Measurements from ENCODE around the gene MYO7A. TPM values are rescaled to one million over a fixed set of nuclear protein-coding genes. Genes with fewer than 3 reads are reported as not detected.

The MYO7A gene
- total RNA-seq, 1 donor from 2014 or later: 0.23 TPM

DNA sequence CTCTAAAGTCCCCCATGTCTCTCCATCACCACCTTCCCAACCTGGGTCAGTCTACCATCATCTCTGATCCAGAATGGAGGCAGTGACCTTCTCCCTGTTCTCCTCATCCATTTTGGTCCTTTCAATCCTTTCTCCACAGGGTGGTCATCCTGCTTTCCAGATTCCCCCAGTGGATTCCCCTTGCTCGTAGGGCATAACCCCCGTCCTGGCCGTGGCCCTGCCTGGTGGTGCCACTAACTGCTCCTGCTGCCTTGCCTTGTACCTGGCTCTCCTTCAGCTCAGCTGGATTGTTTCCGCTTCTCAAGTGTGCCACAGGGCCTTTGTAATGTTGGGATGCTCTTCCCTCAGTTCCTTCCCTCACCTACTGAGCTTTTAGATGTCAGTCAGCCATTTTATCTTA lies 81.6 kb downstream of the MYO7A start:
- H3K4me3 ChIP-seq (ENCODE audit: low read depth, low read length): no peak overlapping the region
- no peak for DNase-seq (ENCODE audit: low read depth)
- no peak for TF ChIP-seq CTCF (conservative IDR thresholded peaks at IDR 0.05; ENCODE audit: low read depth, low read length)

DNA sequence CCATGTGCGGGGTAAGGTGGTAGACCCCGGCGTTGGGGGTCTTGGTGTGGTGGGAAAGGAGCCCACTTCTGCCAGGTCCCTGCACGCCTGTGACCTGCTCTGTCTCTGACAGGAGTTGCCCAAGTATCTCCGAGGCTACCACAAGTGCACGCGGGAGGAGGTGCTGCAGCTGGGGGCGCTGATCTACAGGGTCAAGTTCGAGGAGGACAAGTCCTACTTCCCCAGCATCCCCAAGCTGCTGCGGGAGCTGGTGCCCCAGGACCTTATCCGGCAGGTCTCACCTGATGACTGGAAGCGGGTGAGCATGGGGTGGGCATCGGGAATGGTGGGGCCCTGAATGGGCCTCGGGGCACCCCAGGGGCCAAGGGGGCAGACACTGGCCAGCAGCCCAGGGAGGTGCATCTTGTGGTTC lies 83.0 kb downstream of the MYO7A start:
- TF ChIP-seq CTCF (conservative IDR thresholded peaks at IDR 0.05; ENCODE audit: low read depth, low read length): no peak
- no peak for DNase-seq (ENCODE audit: low read depth)
- H3K4me3 ChIP-seq (ENCODE audit: low read depth, low read length): no peak overlapping the region

DNA sequence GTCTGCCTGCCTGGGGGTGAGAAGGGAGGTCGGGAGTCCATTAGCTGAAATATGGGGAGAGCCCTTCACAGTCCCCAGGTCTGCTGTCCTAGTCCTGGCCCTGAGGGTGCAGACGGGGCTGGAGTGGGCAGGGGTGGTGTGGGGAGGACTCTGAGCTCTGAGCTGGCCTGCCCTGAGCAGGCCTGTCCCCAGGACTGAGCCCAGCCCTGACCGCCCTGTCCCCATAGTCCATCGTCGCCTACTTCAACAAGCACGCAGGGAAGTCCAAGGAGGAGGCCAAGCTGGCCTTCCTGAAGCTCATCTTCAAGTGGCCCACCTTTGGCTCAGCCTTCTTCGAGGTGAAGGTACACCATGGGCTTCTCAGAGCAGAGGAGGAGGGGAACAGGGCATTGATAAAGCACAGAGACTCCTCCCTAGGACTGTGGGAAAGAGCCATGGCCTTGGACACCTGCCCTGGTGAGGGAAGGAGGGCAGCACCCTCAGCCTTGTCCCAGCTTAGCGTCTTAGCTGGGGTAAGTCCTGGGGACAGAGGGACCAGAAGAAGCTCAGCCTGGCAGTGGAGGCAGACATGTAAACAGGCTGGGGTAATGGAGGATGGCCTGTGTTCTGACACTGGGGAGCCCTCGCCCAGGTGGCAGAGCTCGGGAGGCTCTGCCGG lies 83.7 kb downstream of the MYO7A start:
- DNase-seq (ENCODE audit: low read depth): no peak
- no peak overlapping the region for H3K4me3 ChIP-seq (ENCODE audit: low read depth, low read length)
- no peak for TF ChIP-seq CTCF (conservative IDR thresholded peaks at IDR 0.05; ENCODE audit: low read depth, low read length)

DNA sequence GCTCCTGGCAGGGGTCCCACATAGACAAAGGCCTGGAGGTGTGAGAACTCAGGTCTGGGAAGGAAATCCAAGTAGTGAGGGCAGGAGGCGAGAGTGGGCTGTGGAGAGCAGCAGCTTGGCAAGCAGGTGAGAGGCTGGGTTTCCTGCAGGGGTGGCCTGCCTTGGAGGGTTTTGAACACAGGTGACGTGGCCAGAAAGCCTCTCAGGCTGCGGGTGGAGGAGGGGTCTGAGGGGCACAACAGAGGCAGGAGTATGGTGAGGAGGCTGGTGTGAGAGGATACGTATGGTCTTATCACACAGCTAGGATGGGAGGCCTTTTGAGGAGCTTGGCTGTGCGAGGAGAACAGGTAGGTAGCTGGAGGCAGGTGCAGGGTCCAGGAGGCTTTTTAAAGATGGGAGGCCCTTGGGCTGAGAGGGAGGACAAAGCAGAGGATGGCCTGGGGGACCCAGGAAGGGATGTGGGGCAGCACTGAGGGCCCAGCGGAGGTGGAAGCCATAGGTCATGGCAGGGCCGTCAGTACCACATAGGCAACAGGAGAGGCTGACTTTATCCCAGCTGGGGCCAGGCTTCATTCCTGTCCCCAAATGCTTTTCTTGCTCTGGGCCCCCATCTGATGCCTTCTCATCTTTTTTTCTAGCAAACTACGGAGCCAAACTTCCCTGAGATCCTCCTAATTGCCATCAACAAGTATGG lies 84.4 kb downstream of the MYO7A start:
- DNase-seq (ENCODE audit: low read depth): no peak
- no peak overlapping the region for H3K4me3 ChIP-seq (ENCODE audit: low read depth, low read length)
- no peak for TF ChIP-seq CTCF (conservative IDR thresholded peaks at IDR 0.05; ENCODE audit: low read depth, low read length)

DNA sequence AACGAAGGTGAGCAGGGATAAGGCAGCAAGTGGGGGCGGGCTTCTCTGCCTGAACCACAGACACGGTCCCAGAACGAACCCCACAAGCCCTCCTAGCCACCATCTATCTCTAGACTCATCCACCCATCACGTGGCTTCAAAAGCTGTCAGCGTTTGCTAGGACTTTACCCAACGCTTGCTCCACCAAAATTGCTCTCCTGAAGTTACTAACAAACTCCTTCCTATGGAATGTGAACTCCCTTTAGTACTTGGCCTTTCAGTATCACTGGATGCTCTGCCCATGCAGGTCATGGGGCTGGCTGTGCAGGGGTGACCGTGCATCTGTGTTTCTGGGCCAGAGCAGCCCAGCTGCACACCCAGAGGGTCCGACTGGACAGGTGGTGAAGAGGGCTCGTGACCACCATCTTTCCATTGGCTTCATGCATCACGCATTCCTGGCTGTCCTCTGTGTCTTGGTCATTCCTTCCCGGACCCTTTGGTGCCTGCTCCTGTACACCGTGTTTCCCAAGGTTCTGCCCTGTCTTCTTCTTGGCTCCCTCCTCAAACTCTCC lies 85.1 kb downstream of the MYO7A start:
- no peak for TF ChIP-seq CTCF (conservative IDR thresholded peaks at IDR 0.05; ENCODE audit: low read depth, low read length)
- H3K4me3 ChIP-seq (ENCODE audit: low read depth, low read length): no peak overlapping the region
- DNase-seq (ENCODE audit: low read depth): no peak

GRCh38 chr11:77213589-77214428 lies 85.8 kb downstream of the MYO7A start:
- DNase-seq (ENCODE audit: low read depth): no peak
- no peak overlapping the region for H3K4me3 ChIP-seq (ENCODE audit: low read depth, low read length)
- TF ChIP-seq CTCF (conservative IDR thresholded peaks at IDR 0.05; ENCODE audit: low read depth, low read length): no peak

All from epithelial cell of proximal tubule (primary cell).